ENCODE measurements around the gene COA6.

- TF ChIP-seq CTCF (IDR thresholded peaks at IDR 0.05; ENCODE audit: low read length) (no peak), EZH2phosphoT487 (IDR thresholded peaks at IDR 0.05; ENCODE audit: low read length) (no peak), EZH2 (optimal IDR thresholded peaks at IDR 0.05; ENCODE audit: low read depth, low read length) (no peak)
These were observed 22.8 kb downstream of the COA6 start for GRCh38 chr1:234396092-234396491.
